Inflammatory macrophage treated with lipopolysaccharide for 4 hours (primary cell): ENCODE data around the gene MCOLN1.

ENCODE experiments used
- DNase-seq: peaks from one replicate; pipeline ENCODE4 v3.0.0-alpha.2; 2020

Gene MCOLN1

DNA sequence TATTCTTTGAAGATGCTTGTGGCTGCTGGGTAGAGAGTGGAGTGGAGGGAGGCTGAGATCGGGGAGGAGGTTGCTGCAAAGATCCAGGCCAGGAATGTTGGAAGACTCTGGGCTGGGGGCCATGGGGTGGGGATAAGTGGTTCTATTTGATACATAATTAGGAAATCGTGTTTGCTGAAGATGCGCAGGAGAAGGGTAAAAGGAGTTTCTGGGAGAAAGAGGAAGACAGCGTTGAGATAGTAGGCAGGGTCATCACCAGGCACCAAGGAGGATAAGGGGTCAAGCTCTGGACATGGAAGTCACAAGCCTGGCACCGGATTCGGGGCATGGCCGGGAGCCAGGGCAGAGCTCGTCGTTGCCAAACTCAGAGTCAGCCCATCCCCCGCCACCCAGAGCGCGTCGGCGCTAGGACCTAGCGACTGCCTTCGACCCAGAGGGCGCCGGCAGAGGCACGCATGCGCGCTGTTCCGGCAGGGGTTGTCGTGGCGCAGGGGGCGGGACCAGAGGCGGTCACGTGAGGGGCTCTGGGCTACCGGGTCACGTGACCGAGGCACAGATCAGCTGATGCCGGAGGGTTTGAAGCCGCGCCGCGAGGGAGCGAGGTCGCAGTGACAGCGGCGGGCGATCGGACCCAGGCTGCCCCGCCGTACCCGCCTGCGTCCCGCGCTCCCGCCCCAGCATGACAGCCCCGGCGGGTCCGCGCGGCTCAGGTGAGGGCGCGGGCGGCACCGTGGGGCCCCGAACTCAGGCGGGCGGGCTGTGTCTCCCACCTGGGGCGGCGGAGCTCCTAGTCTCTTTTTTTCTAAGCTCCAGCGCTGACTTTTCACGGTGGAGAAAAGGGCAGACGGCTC, at the start of gene MCOLN1:
TSS of gene MCOLN1 (plus strand) at position 553 of the 851 bp plus-strand sequence. CDS start at position 680, 127 bp downstream.
- peak; percentile 99 for DNase-seq

DNA sequence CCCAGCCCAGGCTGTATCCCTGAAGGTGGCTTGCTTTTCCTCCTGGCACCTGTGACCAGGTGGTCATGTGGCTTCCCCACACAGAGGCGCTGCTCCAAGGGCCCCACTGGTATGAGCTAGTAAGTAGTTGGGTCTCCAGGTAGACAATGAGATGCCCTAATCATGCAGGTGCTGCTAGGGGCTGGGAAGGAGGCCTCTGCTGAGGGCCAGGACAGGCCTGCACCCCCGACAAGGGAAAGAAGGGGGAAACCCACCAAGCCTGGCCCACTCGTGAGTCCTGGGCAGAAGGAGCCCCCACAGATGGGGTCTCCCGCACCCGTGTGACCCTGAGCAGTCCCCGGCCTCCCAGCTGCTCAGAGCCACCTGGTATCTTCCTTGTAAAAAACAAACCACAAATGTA, 46.8 kb upstream of the MCOLN1 start:
- DNase-seq: no peak

DNA sequence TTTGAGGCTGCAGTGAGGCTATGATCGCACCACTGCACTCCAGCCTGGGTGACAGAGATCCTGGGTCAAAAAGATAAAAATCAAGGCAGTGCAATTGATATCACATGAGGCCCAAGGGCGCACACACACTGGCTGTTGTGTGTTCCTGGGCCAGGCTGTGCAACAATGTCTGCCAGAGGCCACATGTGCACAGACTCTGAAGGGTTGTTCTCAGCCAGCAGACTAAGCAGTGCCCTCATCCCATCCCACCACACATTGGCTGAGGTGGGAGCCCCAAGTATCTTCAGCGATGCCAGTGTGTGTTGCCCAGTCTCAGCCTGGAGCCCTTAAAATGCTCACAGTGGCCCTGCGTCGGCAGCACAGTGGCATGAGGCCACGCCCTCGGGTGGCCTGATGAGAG, 46.2 kb upstream of the MCOLN1 start:
- no peak for DNase-seq

DNA sequence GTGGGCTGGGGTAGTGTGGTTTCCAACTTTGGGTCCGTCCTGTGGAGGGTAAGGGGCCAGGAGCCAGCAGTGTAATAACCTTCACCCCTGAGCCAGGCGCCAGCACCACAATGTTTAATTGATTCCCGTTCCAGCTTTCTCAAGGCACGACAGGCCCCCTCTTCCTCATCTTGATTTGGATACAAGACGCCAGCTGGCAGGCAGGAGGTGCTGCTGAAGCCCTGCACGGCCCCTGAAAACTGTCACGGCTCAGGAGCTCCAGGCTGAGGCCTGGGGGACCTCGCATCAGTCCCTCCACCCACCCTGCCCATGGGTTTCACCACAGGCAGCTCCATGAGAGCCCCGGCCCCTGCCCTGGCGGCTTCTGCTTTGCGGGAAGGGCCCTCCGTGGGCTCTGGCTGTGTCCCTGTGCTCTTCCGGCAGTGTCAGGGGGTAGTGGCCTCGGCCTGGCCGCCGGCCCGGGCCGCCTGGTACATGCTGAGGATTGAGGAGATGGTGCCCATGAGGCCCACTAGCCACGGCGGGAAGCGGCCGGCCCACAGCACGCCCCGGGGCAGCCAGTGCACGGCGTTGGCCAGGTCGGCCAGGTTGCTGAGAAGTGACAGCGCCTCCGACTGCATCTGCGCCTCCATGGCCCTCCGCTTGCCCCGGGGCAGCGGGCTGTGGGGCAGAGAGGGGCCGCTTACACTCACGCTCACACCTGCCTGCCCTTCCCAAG, 45.5 kb upstream of the MCOLN1 start:
- no peak for DNase-seq

DNA sequence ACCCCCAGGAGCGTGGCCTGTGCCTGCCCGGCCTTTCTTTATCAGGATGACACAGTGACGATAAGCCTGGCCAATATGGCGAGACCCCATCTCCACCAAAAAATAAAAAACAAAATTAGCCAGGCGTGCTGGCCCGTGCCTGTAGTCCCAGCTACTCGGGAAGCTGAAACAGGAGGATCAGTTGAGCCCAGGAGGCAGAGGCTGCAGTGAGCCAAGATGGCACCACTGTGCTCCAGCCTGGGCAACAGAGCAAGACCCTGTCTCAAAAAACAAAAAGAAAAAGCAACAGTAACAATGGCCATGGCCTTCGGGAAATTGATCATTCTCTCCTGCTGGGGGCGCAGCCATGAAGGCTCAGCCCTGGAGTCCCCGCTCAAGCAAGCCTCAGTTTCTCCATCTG, 44.7 kb upstream of the MCOLN1 start:
- no peak for DNase-seq

DNA sequence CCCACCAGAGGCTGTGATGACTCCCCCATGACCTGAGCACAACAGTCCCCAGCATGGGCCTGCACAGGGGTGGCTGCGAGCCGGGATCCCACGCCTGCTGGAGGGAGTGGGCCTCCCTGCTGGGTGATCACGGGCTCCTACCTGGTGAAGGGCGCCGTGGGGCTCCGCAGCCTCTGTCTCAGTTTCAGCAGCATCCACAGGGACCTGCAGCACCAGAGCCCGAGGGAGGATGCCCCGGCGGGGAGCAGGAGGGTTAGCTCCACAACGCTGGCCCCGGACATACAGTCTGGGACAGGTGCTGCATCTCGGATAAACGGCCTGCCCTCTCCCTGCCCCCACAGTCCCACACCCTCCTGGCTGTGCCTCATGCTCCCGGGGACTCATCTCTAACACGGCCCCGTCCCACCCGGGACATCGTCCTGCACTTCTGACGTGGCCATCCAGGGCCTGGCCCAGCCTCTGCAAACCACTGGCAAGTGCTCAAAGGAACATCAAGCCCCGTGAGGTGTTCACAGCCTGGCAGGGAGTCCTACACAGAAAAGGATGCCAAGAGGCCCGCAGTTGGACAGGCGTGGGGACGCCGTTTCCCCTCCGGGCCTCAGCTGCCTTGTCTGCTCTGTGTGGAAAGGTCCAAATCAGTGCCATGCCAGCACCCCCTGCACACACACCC, 44.1 kb upstream of the MCOLN1 start:
- DNase-seq: no peak

DNA sequence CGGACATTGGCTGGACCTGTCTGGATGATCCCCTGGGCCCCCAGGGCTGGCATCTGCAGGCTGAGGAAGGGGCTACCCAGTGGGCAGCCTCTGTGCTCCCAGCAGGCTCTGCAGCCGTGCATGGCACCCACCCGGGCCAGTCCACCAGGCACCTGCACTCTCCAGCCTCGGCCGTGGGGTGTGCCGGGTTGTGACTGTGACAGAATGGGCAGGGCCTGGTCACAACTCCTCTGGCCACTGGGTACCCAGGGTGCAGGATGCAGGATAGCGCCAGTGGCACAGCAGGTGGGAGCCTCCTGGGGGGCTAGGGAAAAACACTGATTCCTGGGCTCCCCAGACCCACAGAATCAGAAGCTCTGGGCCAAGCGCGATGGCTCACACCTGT, 43.6 kb upstream of the MCOLN1 start:
- no peak for DNase-seq

DNA sequence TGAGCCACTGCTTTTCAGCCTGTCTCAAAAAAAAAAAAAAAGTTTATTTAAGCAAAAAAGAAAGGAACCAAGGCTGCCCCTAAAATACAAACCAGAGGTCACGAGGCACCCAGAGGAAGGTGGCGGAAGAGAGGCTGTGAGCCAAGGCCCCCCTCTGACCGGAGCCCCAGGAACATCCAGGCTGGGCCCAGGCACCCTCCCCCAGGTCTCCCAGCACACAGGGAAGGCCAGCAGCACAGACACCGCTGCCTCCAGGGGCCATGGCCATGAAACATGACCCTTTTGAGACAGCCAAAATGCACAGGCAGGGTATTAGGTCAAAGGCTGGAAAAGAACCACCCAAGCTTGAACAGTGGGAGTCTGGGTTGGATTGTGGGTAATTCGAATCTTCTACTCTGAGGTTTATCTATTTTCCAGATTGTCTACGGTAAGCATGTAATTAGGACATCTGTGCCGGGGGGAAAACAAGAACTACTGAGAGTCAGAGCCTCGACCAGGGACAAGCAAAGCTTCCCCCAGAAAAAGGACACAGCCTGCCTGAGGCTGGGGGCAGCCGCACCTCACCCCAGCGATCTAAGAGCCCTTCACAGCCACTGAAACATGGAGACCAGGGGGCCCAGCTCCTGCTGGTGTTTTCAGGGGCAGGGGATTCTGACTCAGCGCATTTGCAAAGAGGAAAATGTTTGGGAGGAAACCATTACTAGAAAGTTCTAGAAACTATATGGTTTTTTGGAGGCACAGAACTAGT, 42.0 kb upstream of the MCOLN1 start:
- DNase-seq: no peak

DNA sequence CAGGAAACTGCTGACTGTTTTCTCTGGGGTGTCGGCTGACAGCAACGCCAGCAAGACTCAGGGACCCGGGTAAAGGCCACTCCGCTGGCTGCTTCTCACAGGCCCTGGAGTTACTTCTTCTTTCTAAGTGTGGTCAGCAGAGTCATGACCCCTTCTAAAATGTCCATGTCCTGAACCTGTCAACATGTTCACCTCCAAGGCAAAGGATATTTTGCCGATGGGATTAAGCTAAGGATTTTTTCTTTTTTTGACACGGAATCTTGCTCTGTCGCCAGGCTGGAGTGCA, 41.5 kb upstream of the MCOLN1 start:
- peak; percentile 56 for DNase-seq

DNA sequence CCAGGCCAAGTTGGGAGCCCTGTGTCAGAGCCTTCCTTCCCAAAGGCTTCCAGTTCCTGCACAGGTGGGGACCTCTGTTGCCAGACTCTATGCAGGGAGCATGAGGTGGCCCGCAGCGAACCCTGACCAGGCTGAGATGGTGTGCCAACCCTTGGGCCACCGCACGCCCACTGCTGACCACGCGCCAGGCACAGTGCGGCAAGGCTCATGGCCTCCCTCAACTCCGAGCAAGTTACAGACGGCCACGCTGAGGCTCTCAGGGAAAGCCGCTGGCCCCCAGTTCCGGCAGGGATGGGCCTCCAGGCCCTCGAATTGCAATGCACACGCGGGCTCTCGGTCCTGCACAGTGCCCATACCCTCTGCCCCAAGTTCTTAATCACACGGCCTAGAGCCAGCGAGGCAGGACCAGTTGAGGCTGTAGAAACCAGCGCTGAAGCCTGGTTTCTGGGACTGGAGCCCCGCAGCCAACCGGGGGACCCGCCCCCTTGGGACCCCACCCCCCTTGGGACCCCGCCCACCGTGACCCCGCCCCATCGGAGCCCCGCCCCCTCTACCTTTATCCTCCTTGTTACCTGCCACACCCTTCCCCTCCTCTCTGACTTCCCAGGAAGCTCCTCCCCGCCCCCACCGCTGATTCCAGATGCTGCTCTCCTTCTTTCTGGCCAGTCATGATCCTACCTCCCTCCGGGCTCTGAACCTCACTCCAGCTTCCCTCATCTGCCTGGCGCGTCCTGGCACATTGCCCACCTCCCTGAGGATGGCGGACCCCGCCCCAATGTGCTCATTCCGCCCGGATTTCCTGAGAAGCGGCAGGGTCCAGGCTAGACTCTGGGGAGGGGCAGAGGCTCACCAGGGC, 39.6 kb upstream of the MCOLN1 start:
- DNase-seq: no peak

DNA sequence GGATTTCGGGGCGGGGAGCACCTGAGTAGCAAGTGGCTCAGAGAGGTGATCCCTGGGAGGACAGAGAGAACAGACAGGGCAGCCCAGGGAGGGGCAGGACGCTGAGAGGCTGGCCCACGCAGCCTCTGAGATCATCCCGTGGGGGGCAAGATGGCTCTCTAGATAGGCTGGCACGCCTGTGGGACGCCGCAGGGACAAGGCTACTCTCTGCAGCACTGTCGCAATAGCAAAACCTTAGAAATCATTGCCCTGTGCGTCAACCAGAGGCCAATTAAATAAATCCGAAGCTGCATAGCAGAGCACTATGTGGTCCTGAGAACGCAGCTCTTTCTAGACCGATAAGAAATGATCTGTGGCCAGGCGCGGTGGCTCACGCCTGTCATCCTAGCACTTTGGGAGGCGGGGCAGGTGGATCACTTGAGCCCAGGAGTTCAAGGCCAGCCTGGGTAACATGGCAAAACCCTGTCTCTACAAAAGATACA, 38.7 kb upstream of the MCOLN1 start:
- DNase-seq: no peak

DNA sequence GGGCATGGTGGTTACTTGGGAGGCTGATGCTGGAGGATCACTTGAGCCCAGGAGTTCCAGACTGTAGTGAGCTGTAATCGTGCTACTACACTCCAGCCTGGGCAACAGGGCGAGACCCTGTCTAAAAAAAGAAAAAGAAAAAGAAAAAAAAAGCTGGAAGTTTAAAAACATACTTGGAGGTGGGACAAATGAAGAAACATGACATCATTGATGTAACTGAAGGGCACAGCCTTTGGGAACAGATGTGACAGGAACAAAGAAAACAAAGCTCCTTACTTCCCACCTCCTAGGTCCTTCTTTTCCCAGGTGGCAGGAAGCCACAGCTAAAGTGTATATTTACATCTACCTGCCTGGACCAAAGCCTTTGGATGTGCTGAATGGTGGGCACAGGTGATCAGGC, 35.5 kb upstream of the MCOLN1 start:
- DNase-seq: no peak

DNA sequence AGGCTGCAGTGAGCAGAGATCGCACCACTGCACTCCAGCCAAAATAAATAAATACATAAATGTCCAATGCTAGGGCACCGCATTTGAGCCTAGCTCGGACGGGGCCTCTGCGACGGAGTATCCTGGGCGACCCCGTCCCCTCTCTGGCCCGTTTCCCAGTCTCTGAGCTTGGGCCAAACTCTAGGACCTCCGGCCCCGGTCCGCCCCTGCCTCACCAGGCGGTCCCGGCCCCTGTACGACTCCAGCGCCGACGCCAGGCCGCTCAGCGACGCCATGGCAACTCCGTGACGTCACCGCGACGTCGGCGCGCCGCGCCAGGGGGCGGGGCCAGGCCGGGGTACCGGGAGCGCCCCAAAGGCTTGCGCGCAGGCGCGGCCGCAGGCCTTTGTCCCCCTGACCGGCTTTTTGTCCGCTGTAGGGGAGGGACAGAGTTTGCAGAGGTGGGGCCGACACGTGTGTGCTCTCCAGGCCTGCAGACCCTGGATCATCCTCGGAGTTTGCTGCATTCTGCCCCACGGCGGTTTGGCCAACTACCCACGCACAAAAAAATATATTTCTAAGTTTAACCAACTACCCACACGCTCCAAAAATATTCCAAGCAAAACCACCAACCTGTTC, 33.6 kb upstream of the MCOLN1 start, which contains the start of gene PEX11G:
TSS of gene PEX11G (minus strand) at position 300 of the 618 bp plus-strand sequence. CDS start at position 275, 25 bp downstream.
- peak; percentile 83 for DNase-seq

DNA sequence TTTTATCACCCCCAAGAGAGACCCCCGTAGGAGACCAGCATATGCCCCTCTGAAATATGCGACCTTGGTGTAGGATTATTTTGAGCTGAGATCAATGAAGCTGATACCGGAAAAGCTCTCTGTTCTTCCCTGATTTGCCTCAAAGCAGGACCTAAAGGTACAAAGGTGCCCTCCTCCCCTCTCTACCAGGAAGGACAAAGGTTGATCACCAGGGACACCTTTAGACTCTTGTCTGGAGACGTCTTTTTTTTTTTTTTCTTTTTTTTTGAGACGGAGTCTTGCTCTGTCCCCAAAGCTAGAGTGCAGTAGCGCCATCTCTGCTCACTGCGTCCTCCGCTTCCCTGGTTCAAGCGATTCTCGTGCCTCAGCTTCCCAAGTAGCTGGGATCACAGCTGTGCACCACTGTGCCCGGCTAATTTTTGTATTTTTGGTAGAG, 32.8 kb upstream of the MCOLN1 start:
- no peak for DNase-seq

DNA sequence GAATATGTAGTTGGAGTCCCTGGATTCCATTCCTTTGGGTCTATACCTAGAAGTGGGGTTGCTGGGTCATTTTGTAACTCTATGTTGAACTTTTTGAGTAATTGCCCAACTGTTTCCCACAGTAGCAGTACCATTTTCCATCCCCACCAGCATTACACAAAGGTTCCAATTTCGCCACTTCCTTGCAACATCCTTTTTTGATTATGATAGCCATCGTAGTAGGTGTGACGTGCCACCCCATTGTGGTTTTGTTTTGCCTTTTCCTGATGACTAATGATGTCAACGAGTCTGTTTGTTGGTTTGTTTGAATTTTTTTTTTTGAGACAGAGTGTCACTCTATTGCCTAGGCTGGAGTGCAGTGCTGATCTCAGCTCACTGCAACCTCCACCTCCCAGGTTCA, 30.3 kb upstream of the MCOLN1 start:
- peak; percentile 99 for DNase-seq

DNA sequence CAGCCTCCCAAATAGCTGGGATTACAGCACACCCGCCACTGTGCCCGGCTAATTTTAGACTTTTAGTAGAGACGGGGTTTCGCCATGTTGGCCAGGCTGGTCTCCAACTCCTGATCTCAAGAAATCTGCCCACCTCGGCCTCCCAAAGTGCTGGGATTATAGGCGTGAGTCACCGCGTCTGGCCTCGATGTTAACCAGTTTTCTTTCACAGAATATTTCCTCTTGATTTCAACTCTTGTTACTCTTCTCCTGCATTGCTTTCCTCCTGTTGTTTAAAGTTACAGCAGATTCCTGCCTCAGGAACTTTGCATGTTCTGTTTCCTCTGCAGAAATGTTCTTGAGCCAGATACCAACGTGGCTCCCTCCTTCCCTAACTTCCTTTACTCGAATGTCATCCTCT, 29.9 kb upstream of the MCOLN1 start:
- DNase-seq: no peak

DNA sequence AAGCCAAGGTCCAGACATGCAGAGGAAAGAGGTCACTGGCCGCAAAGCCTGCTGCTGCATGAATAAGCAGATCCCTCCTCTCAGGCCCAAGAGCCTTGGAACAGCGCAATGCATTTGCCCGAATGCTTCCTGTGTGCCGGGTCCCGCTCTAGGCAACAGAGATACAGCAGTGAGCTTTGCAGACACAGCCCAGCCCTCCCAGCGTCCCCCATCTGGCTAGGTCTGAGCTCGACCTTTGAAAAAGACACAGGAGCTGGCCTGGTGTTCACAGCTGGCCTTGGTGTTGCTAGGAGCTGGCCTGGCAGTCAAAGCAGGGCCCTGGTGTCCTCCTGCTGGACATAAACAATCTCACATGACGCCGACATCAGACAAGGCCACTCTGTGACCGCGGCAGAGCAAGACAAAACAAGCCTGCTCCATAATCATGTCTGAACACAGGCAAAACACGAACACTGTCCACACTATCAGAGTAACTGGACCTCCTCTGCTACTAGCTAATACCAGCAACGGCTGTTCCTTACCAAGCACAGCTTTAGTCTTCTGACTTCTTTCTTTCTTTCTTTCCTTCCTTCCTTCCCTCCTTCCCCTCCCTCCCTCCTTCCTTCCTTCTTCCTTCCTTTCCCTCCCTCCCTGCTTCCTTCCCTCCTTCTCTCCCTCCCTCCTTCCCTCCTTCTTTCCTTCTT, 27.9 kb upstream of the MCOLN1 start:
- DNase-seq: no peak

DNA sequence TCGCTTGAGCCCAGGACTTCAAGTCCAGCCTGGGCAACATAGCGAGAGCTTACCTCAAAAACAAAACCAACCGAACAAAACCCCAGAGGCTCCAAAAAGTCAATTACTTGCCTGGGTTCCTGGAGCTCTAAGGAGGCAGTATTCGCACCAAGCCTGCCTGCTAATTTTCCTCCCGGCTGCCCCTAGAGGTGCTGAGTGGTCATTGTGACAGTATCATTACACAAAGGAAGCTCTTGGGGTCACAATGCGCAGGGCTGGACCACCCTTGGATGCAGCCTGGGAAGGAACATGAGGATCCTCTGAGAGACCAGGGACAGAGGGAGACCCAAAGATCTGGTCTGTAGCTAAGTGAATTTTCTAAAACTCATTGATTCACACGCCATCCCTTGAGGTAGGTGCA, 25.1 kb upstream of the MCOLN1 start:
- peak; percentile 45 for DNase-seq

DNA sequence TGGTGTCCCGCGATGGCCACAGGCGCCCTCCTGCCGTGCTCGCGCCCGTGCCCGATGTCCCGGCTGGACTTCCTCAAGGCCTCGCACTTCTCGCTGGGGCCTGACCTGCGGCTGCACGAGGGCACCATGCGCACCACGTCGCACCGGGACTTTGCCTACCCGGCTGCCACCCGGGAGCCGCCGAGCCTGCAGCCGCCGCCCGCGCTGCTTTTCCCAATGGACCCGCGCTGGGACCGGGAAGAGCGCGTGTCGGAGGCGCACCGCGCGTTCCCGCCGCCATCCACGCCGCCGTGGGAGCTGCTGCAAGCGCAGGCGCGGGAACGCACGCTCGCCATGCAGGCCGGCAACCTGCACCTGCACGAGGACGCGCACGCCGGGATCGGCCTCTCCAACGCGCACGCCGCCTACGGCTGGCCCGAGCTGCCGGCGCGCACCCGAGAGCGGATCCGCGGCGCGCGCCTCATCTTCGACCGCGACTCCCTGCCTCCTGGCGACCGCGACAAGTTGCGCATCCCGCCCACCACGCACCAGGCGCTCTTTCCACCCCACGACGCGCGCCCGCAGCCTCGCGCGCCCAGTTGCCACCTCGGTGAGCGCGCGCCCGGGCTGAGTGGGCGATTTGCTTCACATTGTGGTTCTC, 21.5 kb upstream of the MCOLN1 start:
- peak; percentile 22 for DNase-seq

DNA sequence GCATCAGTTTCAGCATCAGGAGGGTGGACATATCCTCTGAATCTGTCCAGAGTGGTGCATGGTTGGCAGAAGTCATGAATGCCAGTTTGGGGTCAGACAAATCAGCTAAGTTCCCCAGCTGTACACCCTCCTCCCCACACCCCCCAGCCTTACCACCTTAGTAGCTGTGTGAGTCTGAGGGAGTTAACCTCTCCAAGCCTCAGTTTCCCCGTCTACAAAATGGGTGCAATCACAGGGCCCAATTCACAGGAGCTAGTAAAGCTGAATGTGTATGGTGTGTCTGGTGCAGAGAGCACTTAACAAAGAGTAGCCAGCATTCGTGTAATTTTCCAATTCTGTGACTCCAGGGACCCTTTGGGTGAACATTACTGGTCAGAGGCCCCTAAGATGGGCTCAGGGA, 19.9 kb upstream of the MCOLN1 start:
- DNase-seq: no peak
